Cortex of kidney (tissue), 1 donor: Measurements from ENCODE around the gene MRM2.

Experiments used
- DNase-seq: peaks from one replicate; lab custom pipeline; 2025; lab: John Stamatoyannopoulos, UW

The MRM2 gene

GRCh38 chr7:2222516-2222915 lies 19.5 kb downstream of the MRM2 start:
- DNase-seq = no peak

GRCh38 chr7:2220954-2221353 lies 21.1 kb downstream of the MRM2 start:
- no peak for DNase-seq

- no peak for DNase-seq
These were observed 21.5 kb downstream of the MRM2 start for GRCh38 chr7:2220506-2220905.

- DNase-seq = no peak
These were observed 22.0 kb downstream of the MRM2 start for GRCh38 chr7:2220030-2220429.

- DNase-seq = no peak
These were observed 22.4 kb downstream of the MRM2 start for GRCh38 chr7:2219606-2220005.

- no peak for DNase-seq
These were observed 22.9 kb downstream of the MRM2 start for GRCh38 chr7:2219136-2219535.

GRCh38 chr7:2218444-2218785 lies 23.6 kb downstream of the MRM2 start:
- DNase-seq = no peak

- no peak for DNase-seq
These were observed 24.1 kb downstream of the MRM2 start for GRCh38 chr7:2217716-2218443.

- no peak for DNase-seq
These were observed 24.8 kb downstream of the MRM2 start for GRCh38 chr7:2217206-2217605.

GRCh38 chr7:2215851-2216250 lies 26.2 kb downstream of the MRM2 start:
- no peak for DNase-seq

- no peak for DNase-seq
These were observed 27.4 kb downstream of the MRM2 start for GRCh38 chr7:2214636-2215035.

- DNase-seq = no peak
These were observed 28.3 kb downstream of the MRM2 start for GRCh38 chr7:2213551-2214215.

GRCh38 chr7:2212906-2213305 lies 29.1 kb downstream of the MRM2 start:
- no peak for DNase-seq

- no peak for DNase-seq
These were observed 30.1 kb downstream of the MRM2 start for GRCh38 chr7:2211926-2212325.

GRCh38 chr7:2211259-2211880 lies 30.6 kb downstream of the MRM2 start:
- DNase-seq = no peak

- DNase-seq = no peak
These were observed 31.3 kb downstream of the MRM2 start for GRCh38 chr7:2210551-2211258.

- DNase-seq = no peak
These were observed 32.1 kb downstream of the MRM2 start for GRCh38 chr7:2209961-2210323.

GRCh38 chr7:2209146-2209960 lies 32.7 kb downstream of the MRM2 start:
- no peak for DNase-seq

- no peak for DNase-seq
These were observed 33.3 kb downstream of the MRM2 start for GRCh38 chr7:2208712-2209111.

- no peak for DNase-seq
These were observed 36.8 kb downstream of the MRM2 start for GRCh38 chr7:2205036-2205780.

GRCh38 chr7:2204446-2204845 lies 37.6 kb downstream of the MRM2 start:
- no peak for DNase-seq
